ENCODE data around the gene ZCCHC17.
"Not testable (repeated sequence)": the region's sequence is repeated elsewhere in the genome, so short reads cannot be mapped to it uniquely, and the experiment has no call there.

Gene ZCCHC17

GRCh38 chr1:31368611-31369107 is 71.8 kb downstream of the ZCCHC17 start:
- DNase-seq (ENCODE audit: low spot score) (no peak), FAIRE-seq (no peak)

DNA sequence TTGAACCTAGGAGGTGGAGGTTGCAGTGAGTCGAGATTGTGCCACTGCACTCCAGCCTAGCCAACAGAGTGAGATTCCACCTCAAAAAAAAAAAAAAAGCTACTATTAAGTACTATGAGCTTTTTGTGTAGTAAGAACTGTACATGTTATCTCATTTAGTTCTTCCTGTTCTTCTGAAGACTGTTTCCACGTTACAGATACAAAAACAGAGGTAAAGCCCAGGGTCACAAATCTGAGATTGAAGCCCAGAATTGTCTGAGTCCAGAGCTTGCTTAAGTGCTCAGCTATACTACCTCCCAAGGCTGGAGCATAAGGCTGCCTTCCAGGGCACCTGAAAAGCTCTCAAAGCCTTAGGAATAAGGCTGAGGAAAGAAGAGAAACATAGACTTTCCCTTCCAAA is 73.2 kb downstream of the ZCCHC17 start:
- FAIRE-seq (no peak), DNase-seq (ENCODE audit: low spot score) (no peak)

GRCh38 chr1:31370565-31370964 is 73.7 kb downstream of the ZCCHC17 start:
- no peak for DNase-seq (ENCODE audit: low spot score)

GRCh38 chr1:31371121-31371959 is 74.5 kb downstream of the ZCCHC17 start:
- FAIRE-seq (no peak), DNase-seq (ENCODE audit: low spot score) (no peak)

More at GRCh38 chr1:31370565-31370964, 73.7 kb downstream of the ZCCHC17 start:
- no peak for FAIRE-seq

- FAIRE-seq (no peak), DNase-seq (ENCODE audit: low spot score) (no peak)
Measured at GRCh38 chr1:31372051-31372450, 75.2 kb downstream of the ZCCHC17 start.

GRCh38 chr1:31372751-31373055 is 75.9 kb downstream of the ZCCHC17 start:
- FAIRE-seq: no peak

DNA sequence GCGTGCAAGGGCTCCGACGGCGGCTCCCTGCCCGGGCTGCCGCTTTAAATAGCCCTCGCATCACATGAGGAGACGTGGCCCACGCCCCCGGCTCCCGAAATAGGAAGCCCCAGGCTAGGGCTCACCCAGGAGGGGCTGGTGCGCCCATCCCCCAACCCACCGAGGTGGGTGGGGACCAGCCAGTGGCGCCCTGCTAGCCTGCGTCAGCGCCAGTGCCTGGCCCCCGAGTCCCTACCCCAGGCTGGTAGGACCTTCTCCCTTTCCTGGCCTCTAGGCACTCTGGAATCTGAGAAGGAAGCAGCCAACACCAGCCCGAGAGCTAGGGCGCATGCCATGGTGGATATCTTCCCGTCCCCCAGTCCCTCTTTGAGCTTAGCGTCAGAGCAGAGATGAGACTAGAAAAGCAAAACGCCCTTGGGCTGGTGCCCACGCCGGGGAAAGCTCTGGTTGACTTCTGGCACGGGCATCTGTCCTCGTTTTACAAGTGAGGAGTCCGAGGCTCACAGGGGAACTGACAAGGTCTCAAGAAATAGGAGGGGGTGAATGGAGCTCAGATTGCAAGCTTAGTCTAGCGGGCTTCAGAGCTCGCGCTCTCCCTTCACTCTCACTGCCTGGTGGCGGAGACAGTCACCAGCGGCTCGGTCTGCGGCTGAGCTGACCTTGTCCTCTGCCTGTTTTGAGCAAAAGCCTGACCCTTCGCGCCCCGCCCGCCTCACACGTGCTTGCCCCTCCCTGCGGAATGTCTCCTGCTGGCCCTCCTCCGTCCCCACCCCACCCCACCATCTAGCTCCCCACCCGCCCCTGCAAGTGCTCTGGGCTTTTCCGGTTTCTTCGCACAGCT is 76.4 kb downstream of the ZCCHC17 start, which contains the start of gene FABP3:
Gene FABP3 (minus strand): TSS at position 21 of the 841 bp plus-strand sequence. CDS start 62 bp downstream, outside the sequence.
- DNase-seq (ENCODE audit: low spot score) (no peak), FAIRE-seq (no peak)

More at GRCh38 chr1:31372751-31373055, 75.9 kb downstream of the ZCCHC17 start:
- DNase-seq (ENCODE audit: low spot score): no peak

- no peak for FAIRE-seq
Measured at GRCh38 chr1:31373897-31374486, 77.2 kb downstream of the ZCCHC17 start.

GRCh38 chr1:31374511-31375196 is 77.8 kb downstream of the ZCCHC17 start:
- no peak for FAIRE-seq
- no peak for DNase-seq (ENCODE audit: low spot score)

More at GRCh38 chr1:31373897-31374486, 77.2 kb downstream of the ZCCHC17 start:
- no peak for DNase-seq (ENCODE audit: low spot score)

DNA sequence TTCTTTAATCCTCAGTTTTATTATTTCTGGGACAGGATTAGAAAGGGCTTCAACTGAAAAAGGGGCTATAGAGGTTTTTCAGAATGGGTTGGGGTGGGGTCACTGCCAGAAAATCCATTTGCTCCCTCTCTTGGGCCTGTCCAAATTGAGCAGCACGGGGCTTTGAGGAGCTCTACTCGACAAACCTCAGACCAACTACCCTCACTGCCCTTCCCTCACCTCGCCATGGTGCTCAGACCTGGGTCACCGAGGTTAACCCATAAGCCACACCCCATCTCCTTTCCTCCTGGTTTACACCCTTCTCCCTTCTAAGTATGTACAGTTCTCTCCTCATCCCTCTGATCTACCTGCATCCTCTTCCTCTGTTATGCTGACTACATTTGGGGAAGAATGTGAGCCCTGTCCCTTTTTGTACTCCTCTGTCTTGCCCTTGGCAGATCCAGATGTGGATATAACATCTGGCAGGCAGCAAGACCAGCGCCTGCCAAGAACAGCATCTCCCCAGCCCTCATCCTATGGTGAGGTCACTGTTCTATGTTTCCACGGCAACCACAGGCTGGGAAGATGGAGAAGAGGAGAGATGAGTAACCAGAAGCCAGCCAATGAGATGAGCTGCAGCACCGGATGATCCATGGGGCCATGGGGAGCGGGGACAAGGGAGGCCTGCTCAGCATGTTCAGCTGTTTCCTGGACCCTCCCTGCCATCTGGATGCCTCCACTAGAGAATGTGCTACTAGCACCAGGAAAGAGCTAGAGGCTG is 79.7 kb downstream of the ZCCHC17 start:
- no peak for FAIRE-seq
- DNase-seq (ENCODE audit: low spot score): peak; percentile 75

DNA sequence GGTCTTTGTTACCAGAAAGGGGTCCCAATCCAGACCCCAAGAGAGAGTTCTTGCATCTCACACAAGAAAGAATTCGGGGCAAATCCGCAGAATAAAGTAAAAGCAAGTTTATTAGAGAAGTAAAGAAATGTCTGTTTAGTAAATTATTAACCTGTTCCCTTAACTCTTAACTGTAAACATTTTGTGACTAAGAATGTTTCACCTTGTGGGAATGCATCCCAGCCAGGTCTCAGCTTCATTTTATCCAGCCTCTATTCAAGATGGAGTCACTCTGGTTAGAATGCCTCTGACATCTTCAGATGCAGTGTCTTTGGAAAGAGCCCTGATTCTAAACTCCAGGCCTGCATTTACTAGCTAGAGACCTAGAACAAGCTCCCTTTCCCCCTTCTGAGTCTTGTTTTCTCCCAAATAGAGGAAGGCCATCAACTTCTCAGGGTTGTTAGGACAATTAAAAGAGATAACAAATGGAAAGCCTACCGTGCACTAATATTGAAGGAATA is 80.6 kb downstream of the ZCCHC17 start:
- FAIRE-seq (no peak), DNase-seq (ENCODE audit: low spot score) (no peak)

DNA sequence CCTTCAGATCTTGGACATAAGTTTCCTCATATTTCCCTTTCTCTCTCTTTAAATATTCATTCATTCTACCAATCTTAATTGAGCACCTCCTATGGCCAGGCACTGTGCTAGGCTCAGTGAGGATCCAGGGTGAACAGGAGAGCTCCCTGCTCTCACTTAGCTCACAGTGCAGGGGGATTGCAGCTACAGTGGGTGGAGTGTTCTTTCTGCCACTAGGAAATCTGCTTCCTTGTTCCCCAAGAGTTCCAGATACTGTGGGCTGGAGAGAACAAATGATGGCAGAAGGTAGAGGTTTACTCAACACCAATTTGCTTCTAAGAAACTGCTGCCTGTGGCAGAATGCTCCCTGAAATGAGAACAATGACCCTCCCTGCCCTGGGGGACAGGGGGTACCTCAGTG is 81.2 kb downstream of the ZCCHC17 start:
- no peak for DNase-seq (ENCODE audit: low spot score)
- no peak for FAIRE-seq

GRCh38 chr1:31380181-31380580 is 83.3 kb downstream of the ZCCHC17 start:
- no peak for FAIRE-seq
- DNase-seq (ENCODE audit: low spot score): no peak

GRCh38 chr1:31381394-31382294 is 84.8 kb downstream of the ZCCHC17 start:
- peak; percentile 82 for FAIRE-seq

DNA sequence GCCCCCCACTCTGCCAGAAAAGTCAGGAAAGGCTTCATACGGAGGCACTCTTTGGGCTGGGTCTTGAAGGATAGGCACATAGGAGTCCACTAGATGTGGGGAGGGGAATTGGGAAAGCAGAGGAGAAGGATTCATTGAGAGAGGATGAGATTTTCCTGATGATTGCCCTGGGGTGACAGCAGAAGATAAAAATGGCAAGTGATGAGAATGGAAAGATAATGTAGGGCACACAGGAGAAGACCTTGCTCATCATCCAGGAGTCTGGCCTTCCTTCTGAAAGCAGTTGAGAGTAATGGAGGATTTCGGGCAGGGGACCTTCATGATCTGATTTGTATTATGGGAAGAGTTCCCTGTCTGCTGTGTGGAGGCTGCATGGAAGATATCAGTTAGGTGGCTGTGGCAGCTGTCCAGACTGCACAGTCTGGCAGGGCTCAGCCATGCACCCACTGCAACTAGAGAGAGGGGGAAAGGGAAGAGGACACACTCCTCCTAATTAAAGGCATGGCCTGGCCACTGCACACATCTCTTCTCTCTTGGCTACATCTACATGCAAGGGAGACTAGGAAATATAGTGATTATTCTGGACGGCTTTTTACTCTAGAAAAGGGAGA is 85.7 kb downstream of the ZCCHC17 start:
- no peak for FAIRE-seq

More at GRCh38 chr1:31381394-31382294, 84.8 kb downstream of the ZCCHC17 start:
- DNase-seq (ENCODE audit: low spot score): no peak

GRCh38 chr1:31383967-31384366 is 87.1 kb downstream of the ZCCHC17 start:
- FAIRE-seq (no peak), DNase-seq (ENCODE audit: low spot score) (no peak)

More for the DNA sequence above, 85.7 kb downstream of the ZCCHC17 start:
- no peak for DNase-seq (ENCODE audit: low spot score)

GRCh38 chr1:31386576-31387243 is 89.9 kb downstream of the ZCCHC17 start:
- DNase-seq (ENCODE audit: low spot score): not testable (repeated sequence)
- FAIRE-seq: peak; percentile 5

DNA sequence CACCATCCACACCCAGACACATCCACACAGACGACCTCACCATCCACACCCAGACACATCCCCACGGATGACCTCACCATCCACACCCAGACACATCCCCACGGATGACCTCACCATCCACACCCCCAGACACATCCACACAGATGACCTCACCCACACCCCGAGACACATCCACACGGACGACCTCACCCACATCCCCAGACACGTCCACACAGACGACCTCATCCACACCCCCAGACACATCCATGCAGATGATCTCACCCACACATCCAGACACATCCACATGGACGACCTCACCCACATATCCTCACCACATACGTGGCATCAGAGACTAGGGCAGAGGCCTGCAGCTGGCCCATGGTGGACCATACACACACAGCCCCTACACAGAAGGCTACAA is 90.8 kb downstream of the ZCCHC17 start:
- DNase-seq (ENCODE audit: low spot score): no peak
- peak; percentile 87 for FAIRE-seq
